Measurements from ENCODE around the gene RPP38.

The RPP38 gene

GRCh38 chr10:15069230-15069629 is 27.9 kb upstream of the RPP38 start:
- DNase-seq (ENCODE audit: low spot score) (no peak), ATAC-seq (ENCODE audit: low read depth) (no peak)
- Histone ChIP-seq H3K4me3 (ENCODE audit: severe bottlenecking) (no peak overlapping the region), H3K4me1 (ENCODE audit: insufficient read depth, poor library complexity, severe bottlenecking) (no peaks in the 10 kb centered on the region), H3K9me3 (ENCODE audit: severe bottlenecking) (no peaks in the 10 kb centered on the region), H3K27ac (ENCODE audit: poor library complexity, severe bottlenecking) (no peak overlapping the region), H3K27me3 (ENCODE audit: insufficient read depth, poor library complexity, severe bottlenecking) (no peaks in the 10 kb centered on the region), H3K36me3 (ENCODE audit: low read depth) (no peaks in the 10 kb centered on the region)
- no peak for TF ChIP-seq CTCF (IDR thresholded peaks at IDR 0.05; ENCODE audit: poor library complexity, severe bottlenecking)

GRCh38 chr10:15072358-15072757 is 24.8 kb upstream of the RPP38 start:
- Histone ChIP-seq H3K36me3 (ENCODE audit: low read depth) (no peaks in the 10 kb centered on the region), H3K4me3 (ENCODE audit: severe bottlenecking) (no peak overlapping the region), H3K4me1 (ENCODE audit: insufficient read depth, poor library complexity, severe bottlenecking) (no peaks in the 10 kb centered on the region), H3K27ac (ENCODE audit: poor library complexity, severe bottlenecking) (no peak overlapping the region), H3K27me3 (ENCODE audit: insufficient read depth, poor library complexity, severe bottlenecking) (no peaks in the 10 kb centered on the region), H3K9me3 (ENCODE audit: severe bottlenecking) (no peaks in the 10 kb centered on the region)
- TF ChIP-seq CTCF (IDR thresholded peaks at IDR 0.05; ENCODE audit: poor library complexity, severe bottlenecking), result no peak
- ATAC-seq (ENCODE audit: low read depth), result no peak
- no peak for DNase-seq (ENCODE audit: low spot score)

- no peaks in the 10 kb centered on the region for H3K36me3 ChIP-seq (ENCODE audit: low read depth)
- no peak overlapping the region for H3K4me3 ChIP-seq (ENCODE audit: severe bottlenecking)
- H3K4me1 ChIP-seq (ENCODE audit: insufficient read depth, poor library complexity, severe bottlenecking), result no peaks in the 10 kb centered on the region
- ATAC-seq (ENCODE audit: low read depth), result no peak
- no peaks in the 10 kb centered on the region for H3K27me3 ChIP-seq (ENCODE audit: insufficient read depth, poor library complexity, severe bottlenecking)
- TF ChIP-seq CTCF (IDR thresholded peaks at IDR 0.05; ENCODE audit: poor library complexity, severe bottlenecking), result no peak
- no peak for DNase-seq (ENCODE audit: low spot score)
- H3K9me3 ChIP-seq (ENCODE audit: severe bottlenecking), result no peaks in the 10 kb centered on the region
- no peak overlapping the region for H3K27ac ChIP-seq (ENCODE audit: poor library complexity, severe bottlenecking)
These were observed 21.7 kb upstream of the RPP38 start for GRCh38 chr10:15075421-15075820.

- Histone ChIP-seq H3K9me3 (ENCODE audit: severe bottlenecking) (no peaks in the 10 kb centered on the region), H3K4me3 (ENCODE audit: severe bottlenecking) (peak overlapping the region; percentile 41), H3K27ac (ENCODE audit: poor library complexity, severe bottlenecking) (peak overlapping the region; percentile 70), H3K27me3 (ENCODE audit: insufficient read depth, poor library complexity, severe bottlenecking) (no peaks in the 10 kb centered on the region), H3K4me1 (ENCODE audit: insufficient read depth, poor library complexity, severe bottlenecking) (peaks cover 6% of the 10 kb centered on the region), H3K36me3 (ENCODE audit: low read depth) (no peaks in the 10 kb centered on the region)
- no peak for TF ChIP-seq CTCF (IDR thresholded peaks at IDR 0.05; ENCODE audit: poor library complexity, severe bottlenecking)
- DNase-seq (ENCODE audit: low spot score), result no peak
- peak; percentile 1; the same call in 1 of the 3 replicates for ATAC-seq (ENCODE audit: low read depth)
These were observed 13.3 kb upstream of the RPP38 start for GRCh38 chr10:15083674-15084501.

- H3K4me3 ChIP-seq (ENCODE audit: severe bottlenecking), result peak overlapping the region; percentile 41
- TF ChIP-seq CTCF (IDR thresholded peaks at IDR 0.05; ENCODE audit: poor library complexity, severe bottlenecking), result peak; percentile 34
- H3K4me1 ChIP-seq (ENCODE audit: insufficient read depth, poor library complexity, severe bottlenecking), result peaks cover 8% of the 10 kb centered on the region
- H3K27ac ChIP-seq (ENCODE audit: poor library complexity, severe bottlenecking), result peak overlapping the region; percentile 70
- peak; percentile 74 for DNase-seq (ENCODE audit: low spot score)
- ATAC-seq (ENCODE audit: low read depth), result peak; percentile 85
- no peaks in the 10 kb centered on the region for H3K27me3 ChIP-seq (ENCODE audit: insufficient read depth, poor library complexity, severe bottlenecking)
- no peaks in the 10 kb centered on the region for H3K36me3 ChIP-seq (ENCODE audit: low read depth)
- H3K9me3 ChIP-seq (ENCODE audit: severe bottlenecking), result no peaks in the 10 kb centered on the region
These were observed 12.6 kb upstream of the RPP38 start for GRCh38 chr10:15084502-15084922.
